Keratinocyte (primary cell): ENCODE measurements around the gene ATF1. TPM values are rescaled to one million over a fixed set of nuclear protein-coding genes. Genes with fewer than 3 reads are reported as not detected.
"Not testable (repeated sequence)": the region's sequence is repeated elsewhere in the genome, so short reads cannot be mapped to it uniquely, and the experiment has no call there.

Source experiments
- DNase-seq: peaks from one replicate; pipeline ENCODE4 v3.0.0-alpha.2; 2011; ENCODE audit warnings: low read depth, missing footprints, low spot score
- FAIRE-seq: peaks from 2 replicates; lab custom pipeline; 2011; peaks lifted over from hg19 to GRCh38; lab: Jason Lieb, UNC
- H2AFZ ChIP-seq: 2 replicates; pipeline ENCODE4 v1.6.0; 2012; ENCODE audit warnings: low read length, control low read depth, inconsistent platforms; ENCODE audit not compliant: control insufficient read depth
- H3K27ac ChIP-seq: 2 replicates; pipeline ENCODE4 v1.5.1; 2011; ENCODE audit warnings: low read length; ENCODE audit not compliant: control insufficient read depth, insufficient read depth
- H3K27me3 ChIP-seq: 3 replicates; pipeline ENCODE4 v1.6.0; 2011; ENCODE audit warnings: low read length; ENCODE audit not compliant: control insufficient read depth, insufficient read depth; ENCODE audit errors: extremely low read depth
- H3K36me3 ChIP-seq, 2 experiments: 2 replicates in 1 of 2; 3 replicates in 1 of 2; pipeline ENCODE4 v1.5.1; 2011; ENCODE audit warnings: low read length in 2 of 2, mild to moderate bottlenecking in 1 of 2; ENCODE audit not compliant: control insufficient read depth in 2 of 2, insufficient read depth in 2 of 2; ENCODE audit errors: extremely low read depth in 1 of 2
- H3K4me1 ChIP-seq: 3 replicates; pipeline ENCODE4 v1.5.1; 2011; ENCODE audit warnings: low read length; ENCODE audit not compliant: control insufficient read depth, insufficient read depth; ENCODE audit errors: extremely low read depth
- H3K4me2 ChIP-seq: 3 replicates; pipeline ENCODE4 v1.6.0; 2011; ENCODE audit warnings: low read depth, low read length; ENCODE audit not compliant: control insufficient read depth, insufficient read depth; ENCODE audit errors: extremely low read depth
- H3K4me3 ChIP-seq, 3 experiments: fragments of 200-600 bp in 1 of 3; sonication (generic) in 1 of 3; 2 replicates in 2 of 3; 3 replicates in 1 of 3; pipeline ENCODE4 v1.5.1; 2011 to 2016; ENCODE audit warnings: low read length in 3 of 3, mild to moderate bottlenecking in 3 of 3, control low read depth in 2 of 3, inconsistent platforms in 1 of 3, low read depth in 1 of 3, mixed read lengths in 1 of 3, mixed run types in 1 of 3, moderate library complexity in 1 of 3; ENCODE audit not compliant: control insufficient read depth in 2 of 3, insufficient read depth in 2 of 3; ENCODE audit errors: extremely low read depth in 1 of 3
- H3K79me2 ChIP-seq: 2 replicates; pipeline ENCODE4 v1.6.0; 2012; ENCODE audit warnings: low read length; ENCODE audit not compliant: control insufficient read depth, insufficient read depth
- H3K9ac ChIP-seq: 3 replicates; pipeline ENCODE4 v1.6.0; 2011; ENCODE audit warnings: low read length; ENCODE audit not compliant: control insufficient read depth, insufficient read depth; ENCODE audit errors: extremely low read depth
- H3K9me1 ChIP-seq: 3 replicates; pipeline ENCODE4 v1.6.0; 2011; ENCODE audit warnings: low read length; ENCODE audit not compliant: control insufficient read depth, insufficient read depth; ENCODE audit errors: extremely low read depth
- H3K9me3 ChIP-seq: 2 replicates; pipeline ENCODE4 v1.5.1; 2012; ENCODE audit warnings: low read depth, low read length; ENCODE audit not compliant: control insufficient read depth
- H4K20me1 ChIP-seq: 3 replicates; pipeline ENCODE4 v1.6.0; 2011; ENCODE audit warnings: low read length; ENCODE audit not compliant: control insufficient read depth, insufficient read depth; ENCODE audit errors: extremely low read depth
- EZH2 ChIP-seq: IDR thresholded peaks from one replicate; pipeline ENCODE4 v1.6.1; 2012; ENCODE audit warnings: inconsistent platforms, mild to moderate bottlenecking, low read length, moderate library complexity
- dilution Hi-C: fragments of 300-500 bp; cut with MboI; formaldehyde crosslinking; loops from one replicate; pipeline ENCODE4 v1.7.0; 2020; ENCODE audit warnings: low sequenced_read_pairs; ENCODE audit not compliant: extremely low pct_ligation_motif_present
- polyA plus RNA-seq, 5 experiments: library from polyadenylated mRNA; depleted of rRNA in 3 of 5; stranded (reverse) in 3 of 5; stranded (forward) in 1 of 5; unstranded in 1 of 5; fragments of >200 nt; gene quantifications; 1 replicate in 1 of 5; 2 replicates in 3 of 5; 3 replicates in 1 of 5; pipeline versions ENCODE4 v1.2.1 to v1.2.3, GENCODE V29; 2011 to 2012; ENCODE audit warnings: missing spikeins in 2 of 5, low read depth in 1 of 5, low replicate concordance in 1 of 5
- TF ChIP-seq, protein P1 (sequence below), 3 experiments: IDR thresholded peaks in 1 of 3; conservative IDR thresholded peaks in 1 of 3; optimal IDR thresholded peaks in 1 of 3; 2 replicates in 2 of 3; 3 replicates in 1 of 3; pipeline versions ENCODE3 to v1.5.1; 2011; ENCODE audit warnings: low read length in 3 of 3, mild to moderate bottlenecking in 3 of 3, moderate library complexity in 2 of 3, control low read depth in 1 of 3, inconsistent platforms in 1 of 3; ENCODE audit not compliant: insufficient read depth in 2 of 3; ENCODE audit errors: extremely low read depth in 1 of 3

The ATF1 gene
- polyA plus RNA-seq, 1 donor (not counting 4 experiments of a cell fraction or from before 2014, with no cell fraction given) = 37.4 TPM

DNA sequence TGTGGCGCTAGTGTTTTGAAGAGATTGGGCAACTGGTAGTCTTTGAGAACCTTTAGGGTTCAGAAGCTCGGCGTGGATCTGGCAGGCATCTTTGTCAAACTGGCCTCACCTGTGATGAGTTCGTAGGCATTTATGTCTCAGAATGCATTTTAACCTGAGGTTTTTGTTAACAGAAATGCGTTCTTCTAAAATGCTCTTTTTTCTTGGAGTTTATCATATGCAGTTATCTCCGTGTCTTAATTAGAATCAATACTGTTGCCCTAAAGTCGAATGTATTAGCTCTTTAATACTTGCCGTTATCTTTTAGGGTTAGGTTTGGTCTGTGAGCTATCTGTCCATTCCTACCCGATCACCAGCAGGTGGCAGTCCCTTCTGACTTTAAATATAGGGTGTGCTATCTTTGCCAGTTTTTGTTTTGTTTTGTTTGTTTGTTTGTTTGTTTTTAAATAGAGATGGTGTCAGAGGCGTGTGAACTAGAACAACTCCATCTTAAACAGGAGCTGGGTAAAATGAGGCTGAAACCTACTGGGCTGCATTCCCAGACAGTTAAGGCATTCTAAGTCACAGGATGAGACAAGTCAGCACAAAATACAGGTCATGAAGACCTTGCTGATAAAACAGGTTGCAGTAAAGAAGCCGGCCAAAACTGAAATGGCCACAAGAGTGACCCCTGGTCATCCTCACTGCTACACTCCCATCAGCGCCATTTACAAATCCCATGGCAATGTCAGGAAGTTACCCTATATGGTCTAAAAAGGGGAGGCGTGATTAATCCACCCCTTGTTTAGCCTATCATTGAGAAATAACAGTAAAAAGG lies 1.4 kb downstream of the ATF1 start:
- peak overlapping the region; percentile 72 to 94 (median 90) for H3K4me3 ChIP-seq
- H3K27ac ChIP-seq = peak overlapping the region; percentile 93
- no peaks in the 10 kb centered on the region for H3K9me3 ChIP-seq
- no peak for DNase-seq
- H3K4me2 ChIP-seq = peak overlapping the region; percentile 85
- no peaks in the 10 kb centered on the region for H3K9me1 ChIP-seq
- peak overlapping the region; percentile 94 for H3K9ac ChIP-seq
- dilution Hi-C loops = no loop called here
- no peaks in the 10 kb centered on the region for H3K27me3 ChIP-seq
- no peaks in the 10 kb centered on the region for H4K20me1 ChIP-seq
- TF ChIP-seq EZH2 = no peak
- TF ChIP-seq, protein P1, sequence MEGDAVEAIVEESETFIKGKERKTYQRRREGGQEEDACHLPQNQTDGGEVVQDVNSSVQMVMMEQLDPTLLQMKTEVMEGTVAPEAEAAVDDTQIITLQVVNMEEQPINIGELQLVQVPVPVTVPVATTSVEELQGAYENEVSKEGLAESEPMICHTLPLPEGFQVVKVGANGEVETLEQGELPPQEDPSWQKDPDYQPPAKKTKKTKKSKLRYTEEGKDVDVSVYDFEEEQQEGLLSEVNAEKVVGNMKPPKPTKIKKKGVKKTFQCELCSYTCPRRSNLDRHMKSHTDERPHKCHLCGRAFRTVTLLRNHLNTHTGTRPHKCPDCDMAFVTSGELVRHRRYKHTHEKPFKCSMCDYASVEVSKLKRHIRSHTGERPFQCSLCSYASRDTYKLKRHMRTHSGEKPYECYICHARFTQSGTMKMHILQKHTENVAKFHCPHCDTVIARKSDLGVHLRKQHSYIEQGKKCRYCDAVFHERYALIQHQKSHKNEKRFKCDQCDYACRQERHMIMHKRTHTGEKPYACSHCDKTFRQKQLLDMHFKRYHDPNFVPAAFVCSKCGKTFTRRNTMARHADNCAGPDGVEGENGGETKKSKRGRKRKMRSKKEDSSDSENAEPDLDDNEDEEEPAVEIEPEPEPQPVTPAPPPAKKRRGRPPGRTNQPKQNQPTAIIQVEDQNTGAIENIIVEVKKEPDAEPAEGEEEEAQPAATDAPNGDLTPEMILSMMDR (optimal IDR thresholded peaks at IDR 0.05 in 1 of 3, IDR thresholded peaks at IDR 0.05 in 1 of 3, conservative IDR thresholded peaks at IDR 0.05 in 1 of 3; ENCODE audit: extremely low read depth in 1 of 3, insufficient read depth in 2 of 3, low read length in 3 of 3) = peak; percentile 28 to 65 (median 53)
- H3K36me3 ChIP-seq = no peaks in the 10 kb centered on the region
- H2AFZ ChIP-seq = peak overlapping the region; percentile 82
- FAIRE-seq = no peak
- H3K4me1 ChIP-seq = peaks cover 25% of the 10 kb centered on the region
- H3K79me2 ChIP-seq = peaks cover 42% of the 10 kb centered on the region

GRCh38 chr12:50768391-50768790 lies 4.5 kb downstream of the ATF1 start:
- no peak for FAIRE-seq
- dilution Hi-C loops = no loop called here

DNA sequence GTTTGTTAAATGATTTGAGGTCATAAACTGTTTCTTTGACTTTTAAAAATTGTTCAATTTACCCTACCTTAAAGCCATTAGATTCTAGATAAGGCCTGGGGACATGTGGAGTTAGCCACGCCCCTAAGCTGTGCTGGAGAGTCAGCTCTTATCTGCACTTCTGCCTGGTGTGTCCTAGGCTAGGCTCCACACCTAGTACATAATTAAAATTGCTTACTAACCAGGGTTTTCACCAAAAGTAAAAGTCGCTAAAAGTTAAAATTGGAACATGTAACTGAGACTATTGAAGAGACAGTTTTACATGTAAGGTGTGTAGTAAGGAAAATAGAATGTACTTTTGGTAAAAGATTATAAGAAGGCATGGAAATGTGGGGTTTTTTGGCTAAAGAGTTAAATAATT lies 4.9 kb downstream of the ATF1 start:
- DNase-seq, H3K9me3 ChIP-seq, H3K4me3 ChIP-seq, dilution Hi-C loops, H2AFZ ChIP-seq, H4K20me1 ChIP-seq, H3K9me1 ChIP-seq, FAIRE-seq, H3K27me3 ChIP-seq, H3K36me3 ChIP-seq, H3K9ac ChIP-seq, H3K27ac ChIP-seq: not testable (repeated sequence)
- Histone ChIP-seq H3K79me2 (peaks cover 51% of the 10 kb centered on the region), H3K4me2 (peak overlapping the region; percentile 27), H3K4me1 (peaks cover 25% of the 10 kb centered on the region)

More at GRCh38 chr12:50768391-50768790, 4.5 kb downstream of the ATF1 start:
- Histone ChIP-seq H3K9ac (no peak overlapping the region), H3K4me3 (no peak overlapping the region), H2AFZ (no peak overlapping the region), H3K79me2 (peaks cover 48% of the 10 kb centered on the region), H4K20me1 (no peaks in the 10 kb centered on the region), H3K4me1 (peaks cover 25% of the 10 kb centered on the region), H3K9me1 (no peaks in the 10 kb centered on the region), H3K27ac (no peak overlapping the region), H3K9me3 (no peaks in the 10 kb centered on the region), H3K4me2 (peak overlapping the region; percentile 27), H3K36me3 (no peaks in the 10 kb centered on the region), H3K27me3 (no peaks in the 10 kb centered on the region)
- TF ChIP-seq, protein P1 (optimal IDR thresholded peaks at IDR 0.05 in 1 of 3, IDR thresholded peaks at IDR 0.05 in 1 of 3, conservative IDR thresholded peaks at IDR 0.05 in 1 of 3; ENCODE audit: extremely low read depth in 1 of 3, insufficient read depth in 2 of 3, low read length in 3 of 3) = no peak
- no peak for TF ChIP-seq EZH2
- DNase-seq = no peak
